Measurements from ENCODE around the gene EPM2AIP1.
"Not testable (repeated sequence)": the region's sequence is repeated elsewhere in the genome, so short reads cannot be mapped to it uniquely, and the experiment has no call there.

The EPM2AIP1 gene

GRCh38 chr3:36992806-36993325, at the start of gene EPM2AIP1:
EPM2AIP1 (minus strand) TSS chr3:36993131; CDS start chr3:36993077, 54 bp downstream.
- DNase-seq (ENCODE audit: low read depth in 3 of 3): peak in 1 of 3 experiments; percentile 69

- not testable (repeated sequence) for DNase-seq (ENCODE audit: low read depth in 3 of 3)
Observed at GRCh38 chr3:37042712-37043111, 49.8 kb upstream of the EPM2AIP1 start.

- DNase-seq (ENCODE audit: low read depth in 3 of 3): no peak
Observed at GRCh38 chr3:37041546-37042195, 48.7 kb upstream of the EPM2AIP1 start.

- no peak for DNase-seq (ENCODE audit: low read depth in 3 of 3)
Observed at GRCh38 chr3:37040231-37040630, 47.3 kb upstream of the EPM2AIP1 start.

- DNase-seq (ENCODE audit: low read depth in 3 of 3): no peak
Observed at GRCh38 chr3:37039161-37039846, 46.4 kb upstream of the EPM2AIP1 start.

- DNase-seq (ENCODE audit: low read depth in 3 of 3): no peak
Observed at GRCh38 chr3:37037352-37037751, 44.4 kb upstream of the EPM2AIP1 start.

- DNase-seq (ENCODE audit: low read depth in 3 of 3): no peak
Observed at GRCh38 chr3:37032961-37033360, 40.0 kb upstream of the EPM2AIP1 start.

GRCh38 chr3:37031096-37031682, 38.3 kb upstream of the EPM2AIP1 start:
- DNase-seq (ENCODE audit: low read depth in 3 of 3): no peak

- DNase-seq (ENCODE audit: low read depth in 3 of 3): no peak
Observed at GRCh38 chr3:37030588-37030987, 37.7 kb upstream of the EPM2AIP1 start.

GRCh38 chr3:37029516-37030163, 36.7 kb upstream of the EPM2AIP1 start:
- DNase-seq (ENCODE audit: low read depth in 3 of 3): no peak

- no peak for DNase-seq (ENCODE audit: low read depth in 3 of 3)
Observed at GRCh38 chr3:37029111-37029510, 36.2 kb upstream of the EPM2AIP1 start.

GRCh38 chr3:37028329-37028728, 35.4 kb upstream of the EPM2AIP1 start:
- DNase-seq (ENCODE audit: low read depth in 3 of 3): no peak

GRCh38 chr3:37026851-37027250, 33.9 kb upstream of the EPM2AIP1 start:
- no peak for DNase-seq (ENCODE audit: low read depth in 3 of 3)

- no peak for DNase-seq (ENCODE audit: low read depth in 3 of 3)
Observed at GRCh38 chr3:37025561-37026335, 32.8 kb upstream of the EPM2AIP1 start.

- DNase-seq (ENCODE audit: low read depth in 3 of 3): no peak
Observed at GRCh38 chr3:37024820-37025405, 32.0 kb upstream of the EPM2AIP1 start.

GRCh38 chr3:37024092-37024491, 31.2 kb upstream of the EPM2AIP1 start:
- DNase-seq (ENCODE audit: low read depth in 3 of 3): no peak

- no peak for DNase-seq (ENCODE audit: low read depth in 3 of 3)
Observed at GRCh38 chr3:37017683-37018082, 24.8 kb upstream of the EPM2AIP1 start.

- no peak for DNase-seq (ENCODE audit: low read depth in 3 of 3)
Observed at GRCh38 chr3:37016903-37017302, 24.0 kb upstream of the EPM2AIP1 start.

- DNase-seq (ENCODE audit: low read depth in 3 of 3): no peak
Observed at GRCh38 chr3:37015642-37016041, 22.7 kb upstream of the EPM2AIP1 start.

GRCh38 chr3:37014620-37015019, 21.7 kb upstream of the EPM2AIP1 start:
- no peak for DNase-seq (ENCODE audit: low read depth in 3 of 3)

Measured in stimulated activated CD4-positive, alpha-beta T cell treated with anti-CD3 and anti-CD28 coated beads, TNF-alpha, amount 100 ng/mL, for 4 hours (primary cell).